Measurements from ENCODE around the gene UCP3. TPM values are rescaled to one million over a fixed set of nuclear protein-coding genes. Genes with fewer than 3 reads are reported as not detected.
"Not testable (repeated sequence)": the region's sequence is repeated elsewhere in the genome, so short reads cannot be mapped to it uniquely, and the experiment has no call there.

The UCP3 gene
- total and polyA plus RNA-seq, 2 donors: 0.85 to 1.2 TPM

- no peak for DNase-seq (ENCODE audit: extremely low spot score)
- no peak overlapping the region for H3K4me3 ChIP-seq (ENCODE audit: low read depth, low read length)
- 83% methylated on average over 14 of the region's 14 CpGs for WGBS
- no peaks in the 10 kb centered on the region for H3K36me3 ChIP-seq (ENCODE audit: insufficient read depth)
- H3K27ac ChIP-seq (ENCODE audit: low read depth): no peak overlapping the region
- H3K4me1 ChIP-seq (ENCODE audit: insufficient read depth): no peaks in the 10 kb centered on the region
These were observed 8.4 kb downstream of the UCP3 start for GRCh38 chr11:74000307-74001133.

DNA sequence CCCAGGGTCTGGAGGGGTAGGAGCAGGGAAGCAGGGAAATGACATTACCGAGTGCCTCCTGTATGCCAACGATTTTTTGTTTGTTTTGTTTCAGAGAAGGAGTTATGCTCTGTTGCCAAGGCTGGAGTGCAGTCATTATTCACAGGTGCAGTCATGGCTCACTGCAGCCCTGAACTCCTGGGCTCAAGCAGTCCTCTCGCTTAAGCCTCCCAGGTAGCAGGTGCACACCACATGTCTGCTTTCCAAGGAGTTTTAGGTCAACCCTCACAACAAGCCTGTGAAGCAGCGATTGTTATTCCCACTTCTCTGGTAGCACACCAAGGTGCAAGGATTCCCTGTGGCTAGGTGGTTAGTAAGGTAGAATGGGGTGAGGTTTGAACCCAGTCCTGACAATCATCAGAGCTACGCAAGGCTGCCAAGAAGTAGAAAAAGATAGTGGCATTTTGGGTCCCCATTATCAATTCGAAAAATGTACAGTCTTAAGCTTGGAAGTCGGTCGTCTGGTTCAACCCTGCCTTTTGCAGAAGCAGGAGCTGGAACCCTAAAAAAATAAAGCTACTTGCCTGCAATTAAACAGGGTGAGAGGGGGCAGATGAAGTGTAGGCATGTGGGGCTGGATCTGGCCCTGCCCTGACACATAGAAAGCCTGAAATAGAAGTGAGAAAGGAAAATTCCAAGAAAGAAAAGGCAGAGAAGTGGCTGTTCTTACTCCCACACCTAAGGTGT, 9.1 kb downstream of the UCP3 start:
- DNase-seq (ENCODE audit: extremely low spot score): no peak
- H3K36me3 ChIP-seq (ENCODE audit: insufficient read depth): no peaks in the 10 kb centered on the region
- WGBS: 89% methylated on average over 8 of the region's 8 CpGs
- H3K27ac ChIP-seq (ENCODE audit: low read depth): no peak overlapping the region
- no peak overlapping the region for H3K4me3 ChIP-seq (ENCODE audit: low read depth, low read length)
- no peaks in the 10 kb centered on the region for H3K4me1 ChIP-seq (ENCODE audit: insufficient read depth)

DNA sequence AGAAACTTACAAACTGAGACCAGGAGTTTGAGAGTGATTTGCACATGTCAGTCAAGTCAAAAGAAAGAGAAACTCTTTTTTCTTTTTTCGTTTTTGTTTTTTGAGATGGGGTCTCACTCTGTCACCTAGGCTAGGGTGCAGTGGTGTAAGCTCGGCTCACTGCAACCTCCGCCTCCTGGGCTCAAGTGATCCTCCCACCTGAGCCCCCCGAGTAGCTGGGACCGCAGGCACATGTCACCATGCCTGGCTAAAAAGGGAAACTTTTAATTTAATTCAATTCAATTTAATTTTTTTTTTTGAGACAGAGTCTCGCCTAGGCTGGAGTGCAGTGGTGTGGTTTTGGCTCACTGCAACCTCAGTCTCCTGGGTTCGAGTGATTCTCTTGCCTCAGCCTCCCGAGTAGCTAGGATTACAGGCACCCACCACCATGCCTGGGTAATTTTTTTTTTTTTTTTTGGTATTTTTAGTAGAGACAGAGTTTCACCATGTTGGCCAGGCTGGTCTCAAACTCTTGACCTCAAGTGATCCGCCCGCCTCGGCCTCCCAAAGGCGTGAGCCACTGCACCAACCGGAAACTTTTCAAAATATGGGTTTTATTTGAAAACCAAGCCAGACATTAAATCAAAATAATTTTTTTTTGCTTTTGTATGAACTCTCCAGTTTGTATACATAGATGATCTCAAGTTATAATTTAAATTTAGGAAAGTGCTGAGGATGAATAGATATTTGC, 9.9 kb downstream of the UCP3 start:
- H3K4me1 ChIP-seq (ENCODE audit: insufficient read depth): no peaks in the 10 kb centered on the region
- H3K27ac ChIP-seq (ENCODE audit: low read depth): no peak overlapping the region
- DNase-seq (ENCODE audit: extremely low spot score): no peak
- 92% methylated on average over 13 of the region's 13 CpGs for WGBS
- H3K4me3 ChIP-seq (ENCODE audit: low read depth, low read length): no peak overlapping the region
- H3K36me3 ChIP-seq (ENCODE audit: insufficient read depth): no peaks in the 10 kb centered on the region

GRCh38 chr11:73997120-73997770, 11.6 kb downstream of the UCP3 start:
- 85% methylated on average over 6 of the region's 6 CpGs for WGBS
- H3K36me3 ChIP-seq (ENCODE audit: insufficient read depth): no peaks in the 10 kb centered on the region
- no peak for DNase-seq (ENCODE audit: extremely low spot score)
- H3K4me3 ChIP-seq (ENCODE audit: low read depth, low read length): no peak overlapping the region
- H3K27ac ChIP-seq (ENCODE audit: low read depth): no peak overlapping the region
- H3K4me1 ChIP-seq (ENCODE audit: insufficient read depth): no peaks in the 10 kb centered on the region

DNA sequence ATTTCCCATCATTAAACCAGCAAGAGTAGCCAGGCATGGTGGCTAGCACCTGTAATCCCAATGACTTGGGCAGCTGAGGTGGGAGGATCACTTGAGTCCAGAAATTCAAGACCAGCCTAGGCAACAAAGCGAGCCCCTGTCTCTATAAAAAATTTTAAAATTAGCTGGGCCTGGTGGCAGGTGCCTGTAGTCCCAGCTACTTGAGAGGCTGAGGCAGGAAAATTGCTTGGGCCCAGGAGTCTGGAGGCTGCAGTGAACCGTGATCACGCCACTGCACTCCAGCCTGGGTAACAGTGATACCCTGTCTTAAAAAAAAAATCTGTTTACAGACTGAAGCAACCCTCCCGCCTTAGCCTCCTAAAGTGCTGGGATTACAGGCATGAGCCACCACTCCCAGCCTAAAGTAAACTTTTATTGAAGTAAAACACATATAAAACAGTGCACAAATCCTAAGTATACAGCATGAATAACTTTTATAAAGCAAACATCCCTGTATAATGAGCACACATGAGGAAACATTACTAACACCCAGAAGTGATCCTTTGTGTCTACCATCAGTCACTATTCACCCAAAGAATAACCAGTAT, 12.6 kb downstream of the UCP3 start:
- WGBS: 80% methylated on average over 4 of the region's 4 CpGs
- Histone ChIP-seq H3K4me3 (ENCODE audit: low read depth, low read length) (no peak overlapping the region), H3K27ac (ENCODE audit: low read depth) (no peak overlapping the region), H3K4me1 (ENCODE audit: insufficient read depth) (no peaks in the 10 kb centered on the region), H3K36me3 (ENCODE audit: insufficient read depth) (no peaks in the 10 kb centered on the region)
- DNase-seq (ENCODE audit: extremely low spot score): no peak

GRCh38 chr11:73995731-73996130, 13.2 kb downstream of the UCP3 start:
- WGBS: 65% methylated on average over 2 of the region's 2 CpGs
- Histone ChIP-seq H3K4me1 (ENCODE audit: insufficient read depth) (no peaks in the 10 kb centered on the region), H3K36me3 (ENCODE audit: insufficient read depth) (no peaks in the 10 kb centered on the region), H3K4me3 (ENCODE audit: low read depth, low read length) (no peak overlapping the region), H3K27ac (ENCODE audit: low read depth) (no peak overlapping the region)
- DNase-seq (ENCODE audit: extremely low spot score): no peak

DNA sequence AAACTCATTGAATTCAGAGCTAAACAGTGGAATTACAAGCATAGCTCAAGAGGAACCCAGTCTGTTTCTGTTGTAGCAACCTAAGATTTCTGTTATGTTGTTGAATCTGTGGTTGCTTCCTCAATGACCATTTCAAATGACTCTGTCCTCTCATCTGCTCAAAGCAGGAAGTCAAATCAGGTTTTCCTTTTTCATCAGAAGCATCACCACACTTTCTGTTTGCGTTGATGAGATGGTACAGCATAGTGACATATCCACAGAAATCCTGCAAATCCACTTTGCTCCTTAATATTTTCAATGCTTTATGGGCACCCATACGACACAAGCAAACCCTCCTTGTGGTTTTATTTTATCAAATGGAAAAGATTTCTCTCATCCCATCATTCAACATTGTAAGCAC, 13.6 kb downstream of the UCP3 start:
- no peak for DNase-seq (ENCODE audit: extremely low spot score)
- 79% methylated on average over 2 of the region's 2 CpGs for WGBS
- no peaks in the 10 kb centered on the region for H3K36me3 ChIP-seq (ENCODE audit: insufficient read depth)
- H3K4me1 ChIP-seq (ENCODE audit: insufficient read depth): no peaks in the 10 kb centered on the region
- peak overlapping the region; percentile 18 for H3K27ac ChIP-seq (ENCODE audit: low read depth)
- H3K4me3 ChIP-seq (ENCODE audit: low read depth, low read length): no peak overlapping the region

DNA sequence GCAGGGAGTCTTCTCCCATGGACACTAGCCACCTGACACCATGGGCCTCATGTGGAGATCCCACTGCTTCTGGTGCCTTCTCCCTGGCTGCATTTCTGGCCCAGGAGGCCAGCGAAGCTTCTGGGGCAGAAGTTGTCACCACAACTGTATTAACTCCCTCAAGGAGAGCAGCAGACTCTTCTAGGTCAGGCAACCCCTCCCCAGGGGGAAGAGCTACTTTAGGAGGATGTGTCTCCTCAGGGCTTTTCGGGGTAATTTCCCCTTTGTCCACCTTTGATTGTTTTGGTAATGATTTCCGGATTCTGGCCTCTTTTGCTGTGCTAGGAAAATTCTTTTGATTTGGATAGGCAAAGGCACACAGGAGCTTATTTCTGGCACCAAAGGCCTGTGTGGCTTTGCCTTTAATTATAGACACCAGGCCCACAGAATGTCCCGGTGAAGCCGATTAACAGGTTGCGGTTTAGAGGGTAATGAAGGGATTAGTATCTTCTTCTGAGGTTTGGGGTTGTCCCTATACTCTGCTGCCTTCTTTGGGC, 17.3 kb downstream of the UCP3 start:
- 82% methylated on average over 6 of the region's 6 CpGs for WGBS
- Histone ChIP-seq H3K4me1 (ENCODE audit: insufficient read depth) (no peaks in the 10 kb centered on the region), H3K4me3 (ENCODE audit: low read depth, low read length) (no peak overlapping the region), H3K27ac (ENCODE audit: low read depth) (no peak overlapping the region), H3K36me3 (ENCODE audit: insufficient read depth) (no peaks in the 10 kb centered on the region)
- DNase-seq (ENCODE audit: extremely low spot score): no peak

GRCh38 chr11:73990730-73991129, 18.2 kb downstream of the UCP3 start:
- WGBS: 73% methylated on average over 2 of the region's 2 CpGs
- H3K4me1 ChIP-seq (ENCODE audit: insufficient read depth): no peaks in the 10 kb centered on the region
- no peak for DNase-seq (ENCODE audit: extremely low spot score)
- H3K36me3 ChIP-seq (ENCODE audit: insufficient read depth): no peaks in the 10 kb centered on the region
- H3K4me3 ChIP-seq (ENCODE audit: low read depth, low read length): no peak overlapping the region
- no peak overlapping the region for H3K27ac ChIP-seq (ENCODE audit: low read depth)

- no peak for DNase-seq (ENCODE audit: extremely low spot score)
- no peak overlapping the region for H3K27ac ChIP-seq (ENCODE audit: low read depth)
- H3K4me1 ChIP-seq (ENCODE audit: insufficient read depth): no peaks in the 10 kb centered on the region
- H3K4me3 ChIP-seq (ENCODE audit: low read depth, low read length): no peak overlapping the region
- no peaks in the 10 kb centered on the region for H3K36me3 ChIP-seq (ENCODE audit: insufficient read depth)
- 94% methylated on average over 6 of the region's 6 CpGs for WGBS
These were observed 19.7 kb downstream of the UCP3 start for GRCh38 chr11:73989156-73989555.

GRCh38 chr11:73988227-73988626, 20.7 kb downstream of the UCP3 start:
- DNase-seq (ENCODE audit: extremely low spot score): no peak
- no peak overlapping the region for H3K27ac ChIP-seq (ENCODE audit: low read depth)
- 80% methylated on average over 7 of the region's 7 CpGs for WGBS

DNA sequence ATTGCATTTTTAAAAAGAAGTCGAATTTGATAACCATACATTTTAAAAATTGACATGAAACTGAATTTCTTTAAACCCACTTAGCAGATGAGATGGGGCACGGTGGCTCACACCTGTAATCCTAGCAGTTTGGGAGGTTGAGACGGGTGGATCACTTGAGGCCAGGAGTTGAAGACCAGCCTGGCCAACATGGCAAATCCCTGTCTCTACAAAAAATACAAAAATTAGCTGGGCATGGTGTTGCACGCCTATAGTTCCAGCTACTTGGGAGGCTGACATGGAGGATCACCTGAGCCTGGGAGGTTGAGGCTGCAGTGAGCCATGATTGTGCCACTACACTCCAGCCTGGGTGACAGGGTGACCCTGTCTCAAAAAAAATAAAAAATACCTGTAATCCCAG, 23.2 kb downstream of the UCP3 start:
- not testable (repeated sequence) for H3K4me1 ChIP-seq (ENCODE audit: insufficient read depth); H3K36me3 ChIP-seq (ENCODE audit: insufficient read depth); H3K27ac ChIP-seq (ENCODE audit: low read depth); H3K4me3 ChIP-seq (ENCODE audit: low read depth, low read length); DNase-seq (ENCODE audit: extremely low spot score)
- WGBS: 92% methylated on average over 4 of the region's 4 CpGs

More at GRCh38 chr11:73988227-73988626, 20.7 kb downstream of the UCP3 start:
- Histone ChIP-seq H3K36me3 (ENCODE audit: insufficient read depth) (no peaks in the 10 kb centered on the region), H3K4me3 (ENCODE audit: low read depth, low read length) (no peak overlapping the region), H3K4me1 (ENCODE audit: insufficient read depth) (no peaks in the 10 kb centered on the region)

All from urinary bladder (tissue), 4 donors.